ENCODE data around the gene SCEL.

GRCh38 chr13:77536358-77536757 is 852 bp downstream of the SCEL start:
- TF ChIP-seq CTCF (IDR thresholded peaks at IDR 0.05) (no peak), POLR2A (IDR thresholded peaks at IDR 0.05) (no peak)

All from Peyer's patch (tissue), 4 donors.